Activated CD8-positive, alpha-beta memory T cell treated with anti-CD3 and anti-CD28 coated beads for 1 hour (primary cell): Measurements from ENCODE around the gene VWA1.
"Not testable (repeated sequence)": the region's sequence is repeated elsewhere in the genome, so short reads cannot be mapped to it uniquely, and the experiment has no call there.

Source experiments
- DNase-seq, 2 donors: peaks; one replicate each; pipeline ENCODE4 v3.0.0-alpha.2; 2020; ENCODE audit warnings: low read depth in 1 of 2; ENCODE audit errors: extremely low read depth in 1 of 2

Gene VWA1

GRCh38 chr1:1454286-1455056 lies 19.0 kb downstream of the VWA1 start:
- DNase-seq = not testable (repeated sequence)

GRCh38 chr1:1455366-1455884 lies 19.9 kb downstream of the VWA1 start:
- DNase-seq = no peak

GRCh38 chr1:1455934-1456333 lies 20.4 kb downstream of the VWA1 start:
- DNase-seq = not testable (repeated sequence)

GRCh38 chr1:1456683-1457255 lies 21.3 kb downstream of the VWA1 start:
- DNase-seq = not testable (repeated sequence)

- DNase-seq = not testable (repeated sequence)
Observed at GRCh38 chr1:1459156-1459555, 23.7 kb downstream of the VWA1 start.

- not testable (repeated sequence) for DNase-seq
Observed at GRCh38 chr1:1459711-1460110, 24.2 kb downstream of the VWA1 start.

- DNase-seq = no peak
Observed at GRCh38 chr1:1460540-1461130, 25.1 kb downstream of the VWA1 start.

GRCh38 chr1:1461721-1462317 lies 26.3 kb downstream of the VWA1 start:
- no peak for DNase-seq

GRCh38 chr1:1462318-1462966 lies 27.0 kb downstream of the VWA1 start:
- DNase-seq = no peak

GRCh38 chr1:1463312-1463711 lies 27.8 kb downstream of the VWA1 start:
- no peak for DNase-seq

GRCh38 chr1:1468196-1468985 lies 32.9 kb downstream of the VWA1 start:
- not testable (repeated sequence) for DNase-seq

GRCh38 chr1:1470626-1471388 lies 35.3 kb downstream of the VWA1 start:
- DNase-seq = no peak

GRCh38 chr1:1471389-1472052 lies 36.0 kb downstream of the VWA1 start, which contains the start of gene ATAD3B:
TSS of gene ATAD3B (plus strand) at chr1:1471765. CDS start at chr1:1471885, 120 bp downstream.
- peak; percentile 78 to 84 for DNase-seq

GRCh38 chr1:1472053-1472876 lies 36.8 kb downstream of the VWA1 start:
- DNase-seq = not testable (repeated sequence)

- not testable (repeated sequence) for DNase-seq
Observed at GRCh38 chr1:1476011-1476410, 40.5 kb downstream of the VWA1 start.

GRCh38 chr1:1477206-1477605 lies 41.7 kb downstream of the VWA1 start:
- no peak for DNase-seq

- DNase-seq = no peak
Observed at GRCh38 chr1:1479547-1480487, 44.3 kb downstream of the VWA1 start.
